ENCODE data around the gene ITM2C.
A peak's percentile ranks its signal among the peaks of the same experiment; 100 is the strongest.

Gene ITM2C

GRCh38 chr2:230864605-230865306 is at the start of gene ITM2C:
ITM2C (plus strand) TSS chr2:230864942; CDS start chr2:230865026, 84 bp downstream.
- DNase-seq (ENCODE audit: low spot score), result peak; percentile 40

GRCh38 chr2:230815088-230815487 is 49.7 kb upstream of the ITM2C start:
- no peak for DNase-seq (ENCODE audit: low spot score)

- DNase-seq (ENCODE audit: low spot score), result peak; percentile 51
Observed at GRCh38 chr2:230816735-230817134, 48.0 kb upstream of the ITM2C start.

- DNase-seq (ENCODE audit: low spot score), result no peak
Observed at GRCh38 chr2:230819433-230819832, 45.3 kb upstream of the ITM2C start.

GRCh38 chr2:230821261-230821990 is 43.3 kb upstream of the ITM2C start:
- DNase-seq (ENCODE audit: low spot score), result no peak

- no peak for DNase-seq (ENCODE audit: low spot score)
Observed at GRCh38 chr2:230821991-230822520, 42.7 kb upstream of the ITM2C start.

GRCh38 chr2:230823264-230823964 is 41.3 kb upstream of the ITM2C start:
- no peak for DNase-seq (ENCODE audit: low spot score)

- peak; percentile 89 for DNase-seq (ENCODE audit: low spot score)
Observed at GRCh38 chr2:230824406-230824978, 40.2 kb upstream of the ITM2C start.

GRCh38 chr2:230825354-230825753 is 39.4 kb upstream of the ITM2C start:
- no peak for DNase-seq (ENCODE audit: low spot score)

GRCh38 chr2:230827774-230828271 is 36.9 kb upstream of the ITM2C start:
- DNase-seq (ENCODE audit: low spot score), result no peak

GRCh38 chr2:230828272-230828961 is 36.3 kb upstream of the ITM2C start:
- DNase-seq (ENCODE audit: low spot score), result no peak

- no peak for DNase-seq (ENCODE audit: low spot score)
Observed at GRCh38 chr2:230829293-230829692, 35.4 kb upstream of the ITM2C start.

GRCh38 chr2:230829959-230830358 is 34.8 kb upstream of the ITM2C start:
- DNase-seq (ENCODE audit: low spot score), result no peak

- DNase-seq (ENCODE audit: low spot score), result no peak
Observed at GRCh38 chr2:230830428-230830827, 34.3 kb upstream of the ITM2C start.

GRCh38 chr2:230840301-230840700 is 24.4 kb upstream of the ITM2C start:
- no peak for DNase-seq (ENCODE audit: low spot score)

GRCh38 chr2:230842473-230842872 is 22.3 kb upstream of the ITM2C start:
- no peak for DNase-seq (ENCODE audit: low spot score)

GRCh38 chr2:230843132-230843531 is 21.6 kb upstream of the ITM2C start:
- DNase-seq (ENCODE audit: low spot score), result no peak

GRCh38 chr2:230846360-230846759 is 18.4 kb upstream of the ITM2C start:
- no peak for DNase-seq (ENCODE audit: low spot score)

GRCh38 chr2:230847883-230848388 is 16.8 kb upstream of the ITM2C start:
- peak; percentile 65 for DNase-seq (ENCODE audit: low spot score)

- no peak for DNase-seq (ENCODE audit: low spot score)
Observed at GRCh38 chr2:230849633-230850357, 14.9 kb upstream of the ITM2C start.

GRCh38 chr2:230850358-230850658 is 14.4 kb upstream of the ITM2C start:
- DNase-seq (ENCODE audit: low spot score), result no peak

Data from cerebellar cortex (tissue), 1 donor.